HG03025 (cell line): ENCODE results near the gene SPRN.
"Not testable (repeated sequence)": the region's sequence is repeated elsewhere in the genome, so short reads cannot be mapped to it uniquely, and the experiment has no call there.

Experiments used
- ATAC-seq: cut with Tn5 transposase; IDR thresholded peaks from one replicate; pipeline ENCODE4 v1.9.1; 2021; ENCODE audit warnings: mild to moderate bottlenecking, moderate library complexity; ENCODE audit not compliant: unreplicated experiment, low FRiP score

SPRN gene

DNA sequence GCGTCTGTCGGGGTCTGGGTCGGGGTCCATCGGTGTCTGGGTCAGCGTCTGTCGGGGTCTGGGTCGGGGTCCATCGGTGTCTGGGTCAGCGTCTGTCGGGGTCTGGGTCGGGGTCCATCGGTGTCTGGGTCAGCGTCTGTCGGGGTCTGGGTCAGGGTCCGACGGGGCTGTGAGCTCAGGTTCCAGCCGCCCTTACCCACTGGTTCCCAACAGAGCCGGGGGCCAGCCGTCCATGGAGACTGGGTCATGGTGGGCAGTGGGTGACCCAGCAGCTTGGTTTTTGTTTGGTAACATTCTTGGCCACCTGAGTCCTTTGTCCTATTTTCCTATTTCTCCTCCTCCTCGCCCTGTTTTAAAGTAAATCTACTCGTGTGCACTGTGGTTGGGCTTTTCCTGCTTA lies 16.9 kb upstream of the SPRN start:
- ATAC-seq, result not testable (repeated sequence)

DNA sequence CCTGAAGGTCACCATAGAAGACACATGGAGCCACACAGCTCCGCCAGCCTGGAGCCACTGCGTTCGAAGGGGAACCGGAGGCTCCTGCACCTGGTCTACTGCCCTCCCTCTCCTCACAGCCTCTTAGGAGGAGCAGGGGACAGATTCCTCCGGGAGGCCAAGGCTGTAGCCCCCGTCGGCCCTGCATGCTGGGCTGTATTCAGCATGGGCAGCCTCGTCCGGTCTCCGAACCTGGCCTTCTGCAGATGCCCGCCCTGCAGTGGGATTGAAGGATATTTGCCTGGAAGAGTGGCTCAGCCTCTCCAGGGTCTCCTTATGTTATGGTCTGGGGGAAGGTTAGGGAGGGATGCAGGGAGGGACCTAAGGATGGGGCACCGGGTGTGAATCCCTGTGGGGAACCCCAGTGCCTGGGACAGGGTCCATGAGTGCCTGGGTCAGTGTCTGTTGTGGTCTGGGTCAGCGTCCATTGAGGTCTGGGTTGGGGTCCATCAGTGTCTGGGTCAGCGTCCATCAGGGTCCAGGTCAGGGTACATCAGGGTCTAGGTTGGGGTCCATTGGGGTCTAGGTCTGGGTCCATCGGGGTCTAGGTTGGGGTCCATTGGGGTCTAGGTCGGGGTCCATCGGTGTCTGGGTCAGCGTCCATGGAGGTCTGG lies 16.3 kb upstream of the SPRN start:
- ATAC-seq, result no peak

DNA sequence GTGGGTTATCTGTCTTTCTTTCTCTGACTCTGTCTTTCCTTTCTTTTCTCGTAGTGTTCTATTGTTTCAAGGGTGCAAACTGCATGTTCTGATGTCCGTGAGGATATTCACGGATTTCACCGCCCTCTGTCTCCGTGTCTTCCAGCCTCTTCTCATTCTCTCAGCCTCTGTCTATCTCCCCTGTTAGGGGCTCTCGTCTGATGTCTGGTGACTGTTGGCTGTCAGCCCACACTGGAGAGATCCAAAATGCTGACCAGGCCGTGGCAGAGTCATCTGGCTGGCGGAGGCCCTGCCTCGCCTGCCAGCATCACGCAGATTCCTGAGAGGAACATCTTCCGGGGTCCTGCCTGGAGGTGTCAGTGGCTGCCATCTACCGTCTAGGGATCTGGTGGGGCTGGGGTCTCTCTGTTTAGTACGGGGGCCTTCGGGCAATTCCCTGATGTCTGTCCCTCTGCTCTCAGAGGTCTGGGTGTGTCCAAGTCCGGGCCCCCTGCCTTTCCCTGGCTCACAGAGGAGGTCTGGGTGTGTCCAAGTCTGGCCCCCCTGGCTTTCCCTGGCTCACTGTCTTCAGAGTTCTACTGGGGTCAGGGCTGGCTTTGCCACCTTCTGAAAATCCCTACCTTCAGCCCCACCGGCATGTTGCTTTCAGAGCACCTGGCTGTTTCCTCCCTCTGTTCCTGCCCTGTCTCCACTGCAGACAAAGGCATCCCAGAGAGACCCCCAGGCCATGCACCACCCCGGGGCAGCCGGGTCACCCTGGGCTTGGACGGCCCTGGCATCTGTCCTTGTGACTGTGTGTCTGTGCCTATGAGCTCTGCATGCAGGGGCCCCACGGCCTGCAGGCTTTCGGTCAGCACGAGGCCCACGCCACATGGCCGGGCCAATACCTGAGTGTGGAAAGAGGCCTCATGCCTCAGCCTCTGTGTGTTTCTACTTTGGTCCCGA lies 15.4 kb upstream of the SPRN start:
- ATAC-seq, result no peak

DNA sequence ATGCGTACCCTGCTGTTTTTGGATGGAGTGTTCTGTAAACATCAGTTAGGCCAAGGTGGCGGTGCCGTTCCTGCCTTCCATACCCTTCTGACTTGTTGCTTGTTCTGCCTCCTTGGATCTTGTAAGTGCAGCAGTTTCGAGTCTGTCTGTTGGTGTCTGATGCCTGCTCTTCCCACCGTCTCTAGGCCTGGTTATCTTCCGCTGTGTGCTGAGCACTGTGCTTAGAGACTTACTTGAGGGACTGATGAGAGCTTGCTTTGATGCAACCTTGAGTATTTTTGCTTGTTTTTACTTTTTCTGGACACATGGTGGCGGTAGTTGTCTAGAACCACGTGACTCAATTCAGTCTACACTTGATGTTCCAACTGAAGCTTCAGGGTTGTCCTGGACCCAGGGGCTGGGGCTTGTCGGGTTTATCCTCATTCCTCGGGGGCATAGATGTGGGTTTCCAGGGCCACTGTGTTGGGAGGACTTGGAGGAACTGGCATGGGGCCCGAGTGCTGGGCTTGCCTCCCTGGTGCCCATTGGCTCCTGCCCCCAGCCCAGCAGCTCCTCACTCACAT lies 14.4 kb upstream of the SPRN start:
- no peak for ATAC-seq

DNA sequence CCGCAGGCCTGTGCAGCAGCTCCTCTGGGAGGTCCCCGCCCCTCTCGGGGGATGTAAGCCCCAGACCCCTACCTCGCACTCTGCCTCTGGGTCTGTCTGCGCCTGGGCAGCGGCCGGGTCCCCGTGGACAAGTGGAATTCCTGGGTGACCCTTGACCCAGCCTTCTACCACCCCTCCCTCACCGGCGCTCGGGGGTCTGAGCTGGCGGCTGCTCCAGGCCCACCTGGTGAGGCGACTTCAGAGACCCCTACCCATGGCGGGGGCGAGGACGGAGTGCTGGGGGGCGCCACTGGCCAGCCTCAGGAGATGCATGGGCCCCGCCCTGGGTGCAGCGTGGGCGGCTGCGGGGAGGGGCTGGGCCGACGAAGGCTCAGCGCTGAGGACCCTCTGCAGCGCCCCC lies 8.4 kb upstream of the SPRN start:
- not testable (repeated sequence) for ATAC-seq

DNA sequence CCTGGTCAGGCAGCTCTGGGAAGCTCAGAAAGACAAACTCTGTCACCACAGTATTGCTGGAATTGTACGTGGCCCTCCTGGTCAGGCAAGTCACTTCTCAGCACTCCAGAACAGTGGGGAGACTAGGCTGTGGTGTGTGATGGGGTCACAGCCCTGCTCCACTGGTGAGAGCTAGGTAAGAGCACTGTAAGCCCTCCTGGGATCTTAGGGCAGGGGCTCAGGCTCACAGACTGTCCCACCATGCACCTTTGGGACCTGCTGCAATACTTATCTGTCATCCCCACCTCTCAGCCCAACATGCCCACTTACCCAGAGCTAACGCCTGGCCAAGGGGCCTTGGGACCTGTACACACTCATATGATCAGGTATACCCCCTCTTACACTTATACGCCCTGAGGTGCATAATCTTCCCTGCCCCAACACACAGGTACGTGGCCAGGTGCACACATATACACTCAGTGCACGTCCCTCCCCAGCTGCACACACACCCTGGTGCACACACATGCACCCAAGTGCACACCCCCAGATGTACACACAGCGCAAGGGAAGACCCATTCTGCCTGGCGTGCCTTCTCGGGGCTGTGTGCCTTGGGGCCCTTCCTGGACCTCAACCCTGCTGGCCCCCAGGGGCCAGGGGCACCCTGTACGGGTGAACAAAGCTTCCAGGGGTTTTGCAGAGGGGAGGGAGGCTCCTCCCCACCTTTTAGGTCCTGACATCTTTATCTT lies 7.6 kb upstream of the SPRN start:
- not testable (repeated sequence) for ATAC-seq

DNA sequence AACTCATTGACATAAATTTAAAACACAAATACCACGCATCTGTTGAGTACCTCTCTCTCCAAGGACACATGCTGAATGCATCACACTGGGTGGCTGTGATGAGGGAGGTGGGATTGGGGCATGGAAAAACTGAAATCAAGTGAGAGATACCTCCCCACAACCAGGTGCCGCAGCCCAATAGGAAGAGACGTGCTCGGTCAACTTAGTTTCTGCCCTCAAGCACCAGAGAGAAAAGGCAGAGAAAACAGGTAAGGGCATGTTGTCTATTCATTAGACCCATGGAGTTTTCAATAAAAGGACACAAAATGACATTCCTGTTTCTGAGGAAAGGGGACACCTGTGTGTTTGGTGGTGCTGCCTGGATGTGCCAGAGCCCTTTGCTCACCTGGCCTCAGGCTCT lies 5.1 kb upstream of the SPRN start:
- not testable (repeated sequence) for ATAC-seq

DNA sequence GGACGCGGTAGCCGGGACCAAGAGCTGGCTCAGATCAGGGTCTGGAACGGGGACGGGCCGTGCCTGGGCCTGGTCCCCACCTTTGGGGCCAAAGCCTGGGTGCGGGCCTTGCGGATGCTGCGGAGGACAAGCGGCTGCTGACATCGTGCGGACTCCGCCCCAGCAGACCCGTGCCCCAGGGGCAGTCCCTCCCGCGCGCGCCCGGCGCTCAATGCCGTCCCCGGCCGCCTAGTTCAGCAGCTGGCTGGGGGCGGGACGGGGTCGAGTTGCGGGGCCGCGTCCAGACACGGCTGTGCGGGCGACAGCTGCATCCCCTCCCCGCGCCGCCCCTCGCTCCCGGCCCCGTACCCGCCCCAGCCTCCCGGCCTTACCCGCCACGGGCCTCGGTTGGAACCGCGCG lies 323 bp downstream of the SPRN start:
- not testable (repeated sequence) for ATAC-seq

DNA sequence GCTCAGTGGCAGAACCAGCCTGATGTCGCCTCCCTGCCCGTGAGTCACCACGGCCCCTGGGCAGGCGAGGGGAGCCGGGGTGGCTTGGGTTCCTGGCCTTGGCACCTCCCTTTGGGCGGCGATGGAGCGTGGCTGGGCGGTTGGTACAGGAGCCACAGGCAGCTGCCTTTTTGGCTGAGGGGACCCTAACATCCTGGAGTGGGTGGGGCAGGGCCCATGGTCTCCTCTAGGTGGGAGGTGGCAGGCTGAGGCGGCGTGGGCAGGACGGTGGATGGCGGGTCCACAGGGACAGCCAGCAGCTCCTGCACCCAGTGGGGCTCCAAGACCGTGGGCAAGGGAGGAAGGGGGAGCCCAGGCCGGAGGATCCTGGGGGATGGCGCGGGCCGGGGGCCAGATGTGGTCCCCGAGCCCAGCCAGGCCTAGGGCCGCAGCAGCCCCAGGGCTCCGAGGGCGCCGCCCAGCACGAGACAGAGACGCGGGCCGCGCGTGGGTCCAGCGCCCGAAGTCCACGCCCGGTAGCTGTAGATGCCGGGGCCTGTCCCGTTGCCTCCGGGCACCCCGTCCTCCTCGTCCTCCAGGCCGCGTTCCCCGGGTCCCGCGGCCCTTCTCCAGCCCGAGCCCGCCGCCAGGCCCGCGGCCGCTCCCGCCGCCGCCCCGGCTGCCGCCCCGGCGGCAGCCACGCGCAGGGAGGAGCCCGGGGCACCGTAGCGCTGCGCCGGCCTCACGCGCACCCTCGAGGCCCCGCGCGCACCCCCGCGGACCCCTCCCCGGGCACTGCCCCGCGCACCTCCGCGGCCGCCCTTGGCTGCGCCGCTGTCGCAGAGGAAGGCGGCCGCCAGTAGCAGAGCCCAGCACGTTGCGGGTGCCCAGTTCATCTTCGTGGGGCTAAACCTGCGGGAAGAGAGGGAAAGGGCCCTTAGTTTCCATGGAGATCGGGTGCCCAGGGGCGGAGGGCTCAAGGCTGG lies 1.3 kb downstream of the SPRN start:
- no peak for ATAC-seq

DNA sequence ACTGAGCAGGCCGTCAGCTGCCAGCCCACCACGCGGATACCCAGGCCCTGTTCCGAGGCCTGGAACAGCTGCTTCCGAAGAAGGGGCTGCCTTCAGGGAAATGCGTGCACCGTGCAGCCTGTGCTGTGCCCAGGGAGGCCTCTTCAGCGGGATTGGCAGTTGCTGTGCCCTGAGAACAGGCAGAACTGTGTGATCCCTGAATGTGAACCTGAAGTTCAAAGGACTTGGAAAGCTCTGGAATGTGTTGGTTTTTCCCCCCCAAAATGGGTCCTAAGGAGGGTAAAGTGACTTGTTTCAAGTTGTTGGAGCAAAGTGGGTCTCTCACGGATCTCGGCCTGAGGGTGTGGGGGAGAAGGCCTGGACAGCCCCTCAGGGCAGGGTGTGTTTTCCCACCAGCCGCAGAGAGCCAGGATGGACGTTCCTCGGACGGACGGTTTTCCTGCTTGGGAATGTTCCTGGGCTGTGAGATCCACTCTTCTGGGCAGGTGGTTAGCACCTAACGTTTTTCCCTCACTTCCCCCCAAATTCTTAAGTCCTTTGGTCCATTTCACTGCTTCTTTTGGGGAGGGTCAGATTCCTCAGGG lies 2.1 kb downstream of the SPRN start:
- no peak for ATAC-seq

DNA sequence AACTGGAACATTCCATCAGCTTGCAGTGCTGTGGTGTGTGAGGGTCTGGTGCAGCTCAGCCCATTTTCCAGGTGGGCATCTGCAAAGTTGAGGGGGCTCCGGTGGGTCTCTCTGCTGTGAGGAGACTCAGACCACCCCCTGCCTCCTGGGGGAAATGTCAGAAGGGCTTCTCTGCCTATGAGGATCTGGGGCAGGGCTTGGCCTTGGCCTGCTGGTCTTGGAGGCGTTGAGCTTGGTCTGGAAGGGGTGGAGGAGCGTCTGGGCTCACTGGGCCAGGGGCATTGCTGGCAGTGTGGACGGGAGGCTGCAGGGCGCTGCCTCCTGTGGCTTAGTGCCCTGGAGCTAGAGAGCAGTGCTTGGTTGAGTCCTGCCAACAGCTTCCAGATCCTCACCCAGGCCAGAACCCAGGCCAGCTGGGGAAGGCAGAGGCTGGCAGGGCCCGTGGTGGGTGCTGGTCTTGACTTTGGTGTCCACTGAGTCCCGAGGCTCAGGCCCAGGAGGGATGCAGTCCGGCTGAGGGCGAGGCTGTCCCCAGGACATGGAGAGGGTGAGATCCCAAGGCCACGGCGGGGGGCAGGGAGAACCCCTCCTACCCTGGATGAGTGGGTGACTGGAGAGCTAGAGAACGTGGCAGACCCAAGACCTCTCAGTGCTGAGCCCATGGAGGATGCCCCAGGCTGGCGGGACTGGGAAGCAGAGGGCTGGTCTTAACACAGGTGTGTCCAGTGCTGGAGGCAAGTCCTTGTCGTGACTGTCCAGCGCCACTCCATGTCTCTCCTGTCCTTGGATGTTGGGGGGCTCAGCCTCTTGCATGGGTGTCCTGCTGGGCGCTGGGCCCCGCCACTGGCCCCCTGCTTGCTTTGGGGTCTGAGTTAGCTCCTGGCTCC lies 2.8 kb downstream of the SPRN start:
- ATAC-seq, result no peak

DNA sequence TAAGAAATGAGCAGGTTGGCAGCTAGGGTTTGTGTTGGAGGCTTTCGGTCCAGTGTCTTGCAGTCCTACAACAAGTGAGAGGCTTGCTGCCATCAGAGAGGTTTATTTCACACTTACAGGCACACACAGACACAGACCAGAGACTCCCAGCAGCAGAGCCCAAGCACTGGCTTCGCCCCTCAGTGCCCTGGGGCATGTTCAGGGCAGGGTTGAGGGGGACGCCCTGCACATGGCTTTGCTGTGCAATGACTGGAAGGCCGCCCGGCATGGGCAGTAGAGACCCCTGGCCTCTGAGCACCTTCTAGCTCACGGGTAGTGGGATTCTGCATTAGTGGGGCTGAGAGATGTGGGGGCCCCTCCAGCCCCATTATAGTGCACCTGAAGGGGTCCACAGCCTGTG lies 3.8 kb downstream of the SPRN start:
- no peak for ATAC-seq

DNA sequence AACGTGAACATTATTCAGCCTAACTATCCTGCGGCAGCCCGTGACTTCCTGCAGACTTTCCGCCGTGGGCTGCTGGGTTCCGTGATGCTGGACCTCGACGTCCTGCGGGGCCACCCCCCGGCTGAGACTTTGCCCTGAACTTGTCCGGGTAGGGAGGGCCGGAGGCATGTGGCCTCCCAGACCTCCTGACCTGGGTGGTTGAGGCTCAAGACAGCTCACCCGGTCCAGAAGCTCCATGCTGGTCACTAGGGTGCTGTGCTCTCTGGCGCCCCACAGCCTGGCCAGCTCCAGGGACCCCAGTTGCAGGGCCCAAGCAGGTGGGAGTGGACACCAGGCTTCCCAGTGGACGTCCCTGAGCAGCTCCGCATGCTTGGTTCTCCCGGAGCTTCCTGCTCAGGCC lies 4.4 kb downstream of the SPRN start:
- ATAC-seq, result no peak

DNA sequence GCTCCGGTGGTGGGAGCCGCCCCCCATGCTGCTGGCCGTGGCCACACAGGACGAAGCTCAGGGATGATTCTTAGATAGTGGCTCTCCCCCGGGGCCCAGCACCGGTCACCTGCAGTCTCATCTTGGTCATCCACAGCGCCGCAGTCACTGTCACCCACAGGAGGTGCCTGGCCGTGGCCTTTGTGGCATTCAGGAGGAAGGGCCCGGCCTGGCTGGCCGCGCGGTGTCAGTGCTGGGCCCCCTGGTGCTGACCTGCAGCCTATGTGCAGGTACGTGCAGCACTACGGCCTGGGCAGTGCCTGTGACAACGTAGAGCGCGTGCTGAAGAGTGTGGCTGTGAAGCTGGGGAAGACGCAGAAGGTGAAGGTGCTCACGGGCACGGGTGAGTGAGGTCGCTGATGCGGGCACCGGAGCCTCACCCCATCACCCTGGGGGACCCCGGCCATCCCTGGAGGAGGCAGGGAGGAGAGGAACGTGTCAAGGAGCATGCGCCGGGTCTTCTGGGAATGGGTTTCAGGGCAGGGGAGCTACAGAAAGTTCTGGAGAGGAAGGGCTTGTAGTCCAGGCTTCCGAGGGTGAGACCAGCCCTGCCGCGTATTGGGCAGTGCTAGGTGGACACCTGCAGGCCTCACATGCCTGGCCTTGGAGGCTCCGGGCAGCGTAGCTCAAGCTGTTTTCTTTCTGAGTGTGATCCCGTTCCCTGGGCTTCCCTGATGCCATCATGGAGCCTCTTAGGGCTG lies 5.0 kb downstream of the SPRN start:
- no peak for ATAC-seq

DNA sequence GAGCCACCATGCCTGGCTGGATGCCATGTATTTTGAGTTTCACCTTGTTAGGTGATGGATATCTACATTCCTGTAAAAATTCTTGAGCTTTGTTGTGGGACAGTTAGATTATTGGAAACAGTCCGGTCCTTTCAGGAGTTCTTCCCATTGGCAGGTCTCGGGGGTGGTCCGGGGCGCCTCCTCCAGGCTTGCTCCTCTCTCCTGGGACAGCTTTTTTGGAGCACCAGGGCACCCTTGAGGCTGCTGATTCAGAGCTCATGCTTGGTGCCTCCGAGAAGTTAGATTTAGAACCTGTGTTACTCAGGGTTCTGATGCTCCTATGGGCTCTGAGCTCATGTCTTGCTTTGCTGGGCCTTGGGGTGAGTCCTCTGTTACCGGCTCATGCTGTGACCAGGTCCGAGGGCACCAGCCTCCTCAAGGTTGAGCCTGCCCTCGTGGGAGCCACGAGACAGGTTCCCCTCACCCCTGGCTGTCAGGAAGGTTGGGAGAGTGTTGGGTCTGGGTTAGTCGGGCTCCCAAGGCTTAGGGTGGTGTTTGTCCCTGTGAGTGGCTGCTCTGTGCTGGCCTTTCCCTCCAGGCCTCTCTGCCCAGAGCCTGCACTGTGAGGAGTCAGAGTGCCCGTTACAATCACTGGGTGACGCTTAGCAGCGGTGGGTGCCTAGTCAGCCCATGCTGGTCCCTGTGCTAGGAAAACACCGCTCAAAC lies 6.0 kb downstream of the SPRN start:
- ATAC-seq, result no peak

DNA sequence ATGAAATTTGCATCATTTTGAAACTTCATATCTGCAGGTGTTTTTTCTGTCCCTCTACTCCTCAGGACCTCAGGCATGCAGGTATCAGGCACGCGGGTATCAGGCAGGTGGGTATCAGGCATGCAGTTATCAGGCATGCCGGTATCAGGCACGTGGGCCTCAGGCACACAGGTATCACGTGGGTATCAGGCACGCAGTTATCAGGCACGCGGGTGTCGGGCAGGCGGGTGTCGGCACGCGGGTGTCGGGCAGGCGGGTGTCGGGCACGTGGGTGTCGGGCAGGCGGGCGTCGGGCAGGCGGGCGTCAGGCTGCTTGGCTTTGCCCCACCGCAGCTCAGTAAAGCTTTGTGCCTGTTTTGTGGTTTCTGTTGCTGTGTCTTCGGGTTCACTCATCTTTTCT lies 8.7 kb downstream of the SPRN start:
- ATAC-seq, result no peak

DNA sequence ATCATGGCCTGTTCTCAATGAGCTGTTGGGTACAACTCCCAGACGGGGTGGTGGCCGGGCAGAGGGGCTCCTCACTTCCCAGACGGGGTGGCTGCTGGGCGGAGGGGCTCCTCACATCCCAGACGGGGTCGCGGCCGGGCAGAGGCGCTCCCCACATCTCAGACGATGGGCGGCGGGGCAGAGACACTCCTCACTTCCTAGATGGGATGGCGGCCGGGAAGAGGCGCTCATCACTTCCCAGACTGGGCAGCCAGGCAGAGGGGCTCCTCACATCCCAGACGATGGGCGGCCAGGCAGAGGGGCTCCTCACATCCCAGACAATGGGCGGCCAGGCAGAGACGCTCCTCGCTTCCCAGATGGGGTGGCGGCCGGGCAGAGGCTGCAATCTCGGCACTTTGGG lies 10.0 kb downstream of the SPRN start:
- not testable (repeated sequence) for ATAC-seq
